IPS-18c (cell line): ENCODE measurements around the gene KIF16B.

Experiments used
- H3K4me3 ChIP-seq: 2 replicates; pipeline ENCODE4 v1.7.0; 2013; ENCODE audit warnings: low read depth, mild to moderate bottlenecking, low read length, moderate library complexity; ENCODE audit not compliant: insufficient read depth
- H3K9me3 ChIP-seq: one replicate; pipeline ENCODE4 v1.6.1; 2013; ENCODE audit warnings: mild to moderate bottlenecking, low read length, moderate library complexity; ENCODE audit not compliant: control insufficient read depth, insufficient read depth

Gene KIF16B

GRCh38 chr20:16385891-16386290 is 187.4 kb downstream of the KIF16B start:
- no peaks in the 10 kb centered on the region for H3K9me3 ChIP-seq
- no peak overlapping the region for H3K4me3 ChIP-seq

- Histone ChIP-seq H3K9me3 (no peaks in the 10 kb centered on the region), H3K4me3 (no peak overlapping the region)
These were observed 187.8 kb downstream of the KIF16B start for GRCh38 chr20:16385462-16385861.

- Histone ChIP-seq H3K9me3 (no peaks in the 10 kb centered on the region), H3K4me3 (no peak overlapping the region)
These were observed 191.8 kb downstream of the KIF16B start for GRCh38 chr20:16381444-16381843.

GRCh38 chr20:16378712-16379370 is 194.4 kb downstream of the KIF16B start:
- no peak overlapping the region for H3K4me3 ChIP-seq
- H3K9me3 ChIP-seq, result no peaks in the 10 kb centered on the region

DNA sequence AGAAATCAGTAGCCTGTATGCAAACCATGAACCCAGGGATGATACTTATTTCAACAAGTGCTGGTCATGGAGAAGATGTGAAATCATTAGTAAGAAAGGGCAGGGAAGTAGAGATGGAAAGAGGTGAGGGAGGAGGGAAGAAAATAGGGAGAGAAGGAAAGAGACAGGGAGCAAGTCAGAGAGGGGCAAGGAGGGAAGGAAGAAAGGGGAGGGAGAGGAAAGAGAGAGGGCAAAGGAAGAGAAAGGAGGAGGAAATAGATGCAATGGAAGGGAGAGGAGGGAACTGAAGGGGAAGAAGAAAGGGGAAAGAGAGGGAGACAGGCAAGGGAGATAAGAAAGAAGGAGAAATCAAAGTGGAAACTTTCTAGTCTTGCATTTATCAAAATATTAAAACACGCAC is 195.1 kb downstream of the KIF16B start:
- H3K9me3 ChIP-seq, result no peaks in the 10 kb centered on the region
- H3K4me3 ChIP-seq, result no peak overlapping the region

DNA sequence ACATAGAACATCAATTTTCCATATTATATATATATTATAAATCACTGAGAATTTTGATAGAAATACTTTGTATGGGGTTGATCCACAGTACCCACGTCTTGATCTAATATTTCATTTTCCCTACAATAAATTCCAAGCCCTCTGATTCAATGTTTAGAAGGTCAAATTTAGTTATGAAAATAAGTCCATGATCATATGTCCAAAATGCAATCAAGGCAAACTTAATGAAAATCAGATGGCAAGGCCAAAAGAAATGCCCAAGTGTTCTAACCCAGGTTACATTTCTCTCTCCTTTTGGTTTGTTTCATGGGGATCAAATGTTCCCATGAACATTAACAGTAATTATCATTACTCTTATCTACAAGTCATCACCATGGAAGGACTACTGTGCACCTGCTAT is 203.8 kb downstream of the KIF16B start:
- Histone ChIP-seq H3K4me3 (no peak overlapping the region), H3K9me3 (no peaks in the 10 kb centered on the region)

GRCh38 chr20:16368645-16369292 is 204.5 kb downstream of the KIF16B start:
- Histone ChIP-seq H3K9me3 (no peaks in the 10 kb centered on the region), H3K4me3 (no peak overlapping the region)

GRCh38 chr20:16367948-16368560 is 205.2 kb downstream of the KIF16B start:
- no peak overlapping the region for H3K4me3 ChIP-seq
- H3K9me3 ChIP-seq, result no peaks in the 10 kb centered on the region

DNA sequence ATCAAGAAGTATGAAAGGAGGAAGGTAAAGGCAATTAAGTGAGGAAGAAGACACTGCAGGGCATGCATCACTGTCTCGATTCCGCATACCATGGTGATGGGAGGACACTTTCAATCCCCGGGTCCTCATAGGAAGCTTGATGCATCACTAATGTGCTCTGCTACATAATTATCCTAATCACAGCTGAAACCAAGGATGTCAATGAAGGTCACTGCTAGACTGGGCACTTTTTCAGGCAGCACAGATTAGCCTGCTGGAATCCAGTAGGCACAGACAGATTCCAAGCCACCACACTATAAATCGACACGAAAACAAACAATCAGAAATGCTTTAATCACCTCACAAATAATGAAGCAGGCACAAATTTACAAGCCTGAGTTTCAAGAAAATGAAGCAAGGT is 206.7 kb downstream of the KIF16B start:
- H3K9me3 ChIP-seq, result no peaks in the 10 kb centered on the region
- H3K4me3 ChIP-seq, result no peak overlapping the region

GRCh38 chr20:16364320-16364687 is 208.9 kb downstream of the KIF16B start:
- no peak overlapping the region for H3K4me3 ChIP-seq

GRCh38 chr20:16363506-16364319 is 209.5 kb downstream of the KIF16B start:
- H3K4me3 ChIP-seq, result no peak overlapping the region
- H3K9me3 ChIP-seq, result no peaks in the 10 kb centered on the region

More at GRCh38 chr20:16364320-16364687, 208.9 kb downstream of the KIF16B start:
- H3K9me3 ChIP-seq, result no peaks in the 10 kb centered on the region

DNA sequence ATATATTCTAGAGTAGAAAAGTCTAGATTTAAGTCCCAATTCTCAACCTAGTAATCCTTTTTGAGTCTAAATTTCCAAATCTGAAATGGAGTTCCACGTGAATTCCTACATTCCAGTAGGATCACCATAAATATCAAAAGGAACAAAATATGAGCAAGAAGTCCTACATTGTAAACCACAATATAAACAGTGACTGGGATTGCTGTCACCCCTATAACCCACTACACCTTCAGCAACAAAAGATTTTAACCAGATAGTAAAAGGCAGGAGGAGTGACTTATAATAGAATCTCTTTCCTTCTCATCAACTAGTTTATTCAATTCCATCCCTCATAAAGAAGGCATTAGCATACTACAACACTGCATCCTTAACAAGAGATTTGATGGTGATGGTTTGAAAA is 210.6 kb downstream of the KIF16B start:
- Histone ChIP-seq H3K4me3 (no peak overlapping the region), H3K9me3 (no peaks in the 10 kb centered on the region)

DNA sequence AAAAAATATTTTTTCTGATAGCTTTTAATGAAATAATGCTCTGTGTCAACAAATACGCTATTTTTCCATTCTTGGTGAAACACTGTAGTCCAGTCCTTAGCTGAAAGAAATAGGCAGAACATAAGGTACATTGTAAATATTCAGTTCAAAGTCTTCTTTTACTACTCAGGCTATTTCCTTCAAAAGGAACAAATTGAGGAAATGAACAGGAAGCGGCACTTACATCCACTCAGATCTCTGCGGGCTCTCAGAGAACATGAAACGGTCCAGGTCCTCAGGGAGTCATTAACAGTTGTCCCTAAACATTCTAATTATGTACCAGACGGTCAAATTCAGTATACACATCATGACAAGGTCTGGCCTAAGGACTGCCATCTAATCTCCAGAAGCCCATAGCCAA is 212.6 kb downstream of the KIF16B start:
- Histone ChIP-seq H3K4me3 (no peak overlapping the region), H3K9me3 (no peaks in the 10 kb centered on the region)

- H3K4me3 ChIP-seq, result no peak overlapping the region
- H3K9me3 ChIP-seq, result no peaks in the 10 kb centered on the region
These were observed 219.8 kb downstream of the KIF16B start for GRCh38 chr20:16353417-16353781.

DNA sequence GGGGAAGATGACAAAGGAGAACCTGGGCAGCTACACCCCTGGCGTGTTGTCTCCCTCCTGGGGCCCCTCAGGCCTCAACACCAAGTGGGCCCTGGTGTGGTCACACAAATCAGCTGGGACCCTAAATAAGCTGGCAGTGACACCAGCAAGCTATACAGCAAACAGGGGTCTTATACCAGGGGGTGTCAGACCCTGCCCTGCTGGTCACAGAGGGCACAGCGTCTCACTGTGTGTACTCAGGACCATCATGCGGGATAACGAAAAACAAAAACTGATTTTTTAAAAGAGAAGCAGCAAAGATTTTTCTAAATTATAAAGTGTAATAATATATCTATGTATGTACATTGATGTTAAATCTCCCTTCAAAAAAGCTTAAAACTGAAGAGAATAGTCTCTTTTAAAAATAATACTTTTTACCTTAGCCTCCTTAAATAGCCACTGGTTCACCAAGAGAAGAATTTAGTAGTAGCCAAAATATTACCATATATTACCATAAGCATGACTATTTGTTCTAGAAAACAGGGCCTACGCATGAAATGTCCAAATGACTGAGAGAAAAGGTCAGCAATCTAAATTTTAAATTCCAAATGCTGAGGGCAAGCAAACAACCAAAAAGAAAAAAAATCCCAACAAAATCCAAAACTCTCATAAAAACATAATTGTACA is 220.4 kb downstream of the KIF16B start:
- no peak overlapping the region for H3K4me3 ChIP-seq
- no peaks in the 10 kb centered on the region for H3K9me3 ChIP-seq

DNA sequence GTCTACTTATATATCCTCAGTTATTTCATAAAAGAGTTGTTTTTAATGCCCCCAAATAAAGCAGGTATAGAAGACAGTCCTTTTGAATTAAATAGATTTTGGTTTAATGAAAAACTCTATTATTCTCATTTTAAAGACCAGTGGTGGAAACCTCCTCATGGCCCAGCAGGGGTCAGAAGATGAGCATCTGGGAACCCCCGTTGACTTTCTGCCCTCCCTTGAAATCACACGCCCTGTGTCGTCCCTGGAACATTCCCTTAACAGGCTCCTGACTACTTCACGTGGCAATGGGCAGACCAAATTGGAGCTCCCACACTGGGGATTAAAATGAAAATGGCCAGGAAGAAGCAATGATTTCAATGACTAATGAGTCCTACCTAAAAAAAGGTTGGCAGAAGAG is 220.9 kb downstream of the KIF16B start:
- Histone ChIP-seq H3K4me3 (no peak overlapping the region), H3K9me3 (no peaks in the 10 kb centered on the region)

DNA sequence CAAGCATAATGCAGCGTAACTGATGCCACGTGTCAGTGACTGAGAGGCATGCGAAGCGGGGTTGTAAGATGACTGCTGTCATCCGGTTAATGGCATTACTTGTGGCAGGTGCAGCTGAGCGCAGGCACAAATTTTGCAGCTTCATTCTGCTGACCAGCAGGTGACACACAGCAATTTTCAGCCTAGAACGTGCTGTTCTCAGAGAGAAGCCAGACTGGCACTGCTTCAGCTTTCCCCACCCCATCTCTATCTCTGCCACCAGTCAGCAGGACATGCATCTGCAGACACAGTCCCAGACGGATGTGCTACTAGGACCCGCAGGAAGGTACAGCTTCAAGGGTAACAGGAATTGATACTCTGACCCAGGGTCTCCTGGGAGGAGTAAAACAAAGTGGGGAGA is 221.8 kb downstream of the KIF16B start:
- Histone ChIP-seq H3K9me3 (no peaks in the 10 kb centered on the region), H3K4me3 (no peak overlapping the region)
